H1 (cell line): ENCODE measurements around the gene RHOBTB1. TPM values are rescaled to one million over a fixed set of nuclear protein-coding genes. Genes with fewer than 3 reads are reported as not detected.
"Not testable (repeated sequence)": the region's sequence is repeated elsewhere in the genome, so short reads cannot be mapped to it uniquely, and the experiment has no call there.

ENCODE experiments used
- CTCF ChIA-PET: fragments of 300-600 bp; sonication (Branson Sonifier 250); formaldehyde crosslinking; loops from one replicate; lab custom pipeline; 2021; ENCODE audit not compliant: partially characterized antibody; lab: Charles Lee
- POLR2A ChIA-PET: fragments of 300-600 bp; sonication (Branson Sonifier 250); formaldehyde crosslinking; loops from one replicate; lab custom pipeline; 2021; ENCODE audit warnings: inconsistent platforms; ENCODE audit not compliant: partially characterized antibody; lab: Charles Lee
- DNase-seq, 2 experiments: peaks; one replicate each; pipeline versions ENCODE4 v3.0.0 to v3.0.0-alpha.2; 2010 to 2022; ENCODE audit warnings: low spot score in 2 of 2, low read depth in 1 of 2, mixed read lengths in 1 of 2
- FAIRE-seq: peaks from 2 replicates; lab custom pipeline; 2011; peaks lifted over from hg19 to GRCh38; lab: Jason Lieb, UNC
- H2AFZ ChIP-seq: 2 replicates; pipeline ENCODE4 v1.8.1; 2012; ENCODE audit warnings: low read length, inconsistent platforms
- H2AK5ac ChIP-seq: 2 replicates; pipeline ENCODE4 v1.6.1; 2013; ENCODE audit warnings: low read depth, low read length
- H2BK120ac ChIP-seq: replicated peaks from 2 replicates; pipeline ENCODE3; 2013; ENCODE audit warnings: low read depth, low read length, inconsistent platforms
- H2BK12ac ChIP-seq: 2 replicates; pipeline ENCODE4 v1.6.1; 2013; ENCODE audit warnings: low read depth, low read length
- H2BK15ac ChIP-seq: 2 replicates; pipeline ENCODE4 v1.6.1; 2013; ENCODE audit warnings: low read length
- H2BK20ac ChIP-seq: 2 replicates; pipeline ENCODE4 v1.6.1; 2013; ENCODE audit warnings: low read length
- H2BK5ac ChIP-seq: 2 replicates; pipeline ENCODE4 v1.6.1; 2013; ENCODE audit warnings: low read depth, low read length
- H3K14ac ChIP-seq: 2 replicates; pipeline ENCODE4 v1.6.1; 2013; ENCODE audit warnings: inconsistent platforms; ENCODE audit not compliant: insufficient read length
- H3K18ac ChIP-seq: 2 replicates; pipeline ENCODE4 v1.6.1; 2013; ENCODE audit warnings: low read length; ENCODE audit errors: extremely low read depth
- H3K23ac ChIP-seq: 2 replicates; pipeline ENCODE4 v1.6.1; 2013; ENCODE audit warnings: inconsistent platforms; ENCODE audit not compliant: insufficient read length
- H3K23me2 ChIP-seq: 2 replicates; pipeline ENCODE4 v1.6.1; 2013; ENCODE audit warnings: low read depth, low read length
- H3K27ac ChIP-seq: 2 replicates; pipeline ENCODE4 v1.6.1; 2011; ENCODE audit warnings: low read depth, low read length, inconsistent platforms
- H3K27me3 ChIP-seq, 4 experiments: replicated peaks in 1 of 4; 1 replicate in 1 of 4; 2 replicates in 3 of 4; pipeline versions ENCODE4 v1.6.1 to v1.8.1; 2011 to 2013; ENCODE audit warnings: low read length in 3 of 4, mild to moderate bottlenecking in 3 of 4, inconsistent platforms in 2 of 4, mixed read lengths in 2 of 4, moderate library complexity in 1 of 4; ENCODE audit not compliant: control insufficient read depth in 3 of 4, insufficient read depth in 3 of 4; ENCODE audit errors: extremely low read depth in 1 of 4
- H3K36me3 ChIP-seq, 4 experiments: 2 replicates each; pipeline versions ENCODE4 v1.6.1 to v1.8.1; 2011 to 2013; ENCODE audit warnings: mild to moderate bottlenecking in 4 of 4, low read length in 3 of 4, moderate library complexity in 2 of 4, control low read depth in 1 of 4, inconsistent platforms in 1 of 4; ENCODE audit not compliant: insufficient read depth in 4 of 4, control insufficient read depth in 2 of 4
- H3K4ac ChIP-seq: replicated peaks from 2 replicates; pipeline ENCODE3; 2013; ENCODE audit warnings: low read length, low read depth, mixed read lengths, inconsistent platforms; ENCODE audit not compliant: insufficient read length
- H3K4me1 ChIP-seq, 4 experiments: replicated peaks in 1 of 4; 1 replicate in 1 of 4; 2 replicates in 3 of 4; pipeline versions ENCODE4 v1.6.1 to v1.8.1; 2011 to 2013; ENCODE audit warnings: low read length in 3 of 4, inconsistent platforms in 2 of 4, mixed read lengths in 1 of 4; ENCODE audit not compliant: insufficient read depth in 4 of 4, control insufficient read depth in 3 of 4
- H3K4me2 ChIP-seq, 2 experiments: 2 replicates each; pipeline versions ENCODE4 v1.6.1 to v1.8.1; 2011 to 2013; ENCODE audit warnings: low read depth in 2 of 2, low read length in 2 of 2, control low read depth in 1 of 2, inconsistent platforms in 1 of 2, mild to moderate bottlenecking in 1 of 2; ENCODE audit not compliant: insufficient read depth in 1 of 2
- H3K4me3 ChIP-seq, 4 experiments: fragments of 200-600, 300-600 bp in 1 of 4; sonication (generic), shearing (Covaris generic), sonication (Bioruptor Twin) in 1 of 4; 2 replicates each; pipeline versions ENCODE4 v1.5.1 to v1.8.1; 2011 to 2016; ENCODE audit warnings: low read length in 4 of 4, low read depth in 3 of 4, control low read depth in 2 of 4, inconsistent platforms in 2 of 4, mild to moderate bottlenecking in 2 of 4, mixed read lengths in 1 of 4, moderate library complexity in 1 of 4; ENCODE audit not compliant: insufficient read depth in 2 of 4; ENCODE audit errors: extremely low read depth in 1 of 4
- H3K56ac ChIP-seq: replicated peaks from 2 replicates; pipeline ENCODE3; 2013; ENCODE audit warnings: low read depth, mild to moderate bottlenecking, mixed read lengths, low read length, inconsistent platforms; ENCODE audit not compliant: insufficient read length
- H3K79me1 ChIP-seq: 2 replicates; pipeline ENCODE4 v1.6.1; 2013; ENCODE audit warnings: low read depth, low read length, control low read depth
- H3K79me2 ChIP-seq, 2 experiments: 2 replicates each; pipeline versions ENCODE4 v1.6.1 to v1.8.1; 2012 to 2013; ENCODE audit warnings: low read length in 2 of 2, mild to moderate bottlenecking in 2 of 2, inconsistent platforms in 1 of 2; ENCODE audit not compliant: insufficient read depth in 2 of 2, control insufficient read depth in 1 of 2
- H3K9ac ChIP-seq, 4 experiments: replicated peaks in 1 of 4; 1 replicate in 1 of 4; 2 replicates in 3 of 4; pipeline versions ENCODE4 v1.6.1 to v1.8.1; 2011 to 2013; ENCODE audit warnings: low read depth in 3 of 4, low read length in 3 of 4, control low read depth in 2 of 4, mild to moderate bottlenecking in 2 of 4, moderate library complexity in 2 of 4, inconsistent platforms in 1 of 4; ENCODE audit errors: extremely low read depth in 1 of 4
- H3K9me3 ChIP-seq, 2 experiments: 2 replicates each; pipeline versions ENCODE4 v1.6.1 to v1.8.1; 2012 to 2013; ENCODE audit warnings: mild to moderate bottlenecking in 2 of 2, moderate library complexity in 2 of 2, control low read depth in 1 of 2, inconsistent platforms in 1 of 2, low read depth in 1 of 2, low read length in 1 of 2, mixed read lengths in 1 of 2; ENCODE audit not compliant: insufficient read depth in 2 of 2
- H4K20me1 ChIP-seq, 2 experiments: replicated peaks in 1 of 2; 2 replicates each; pipeline versions ENCODE3 to v1.8.1; 2011 to 2013; ENCODE audit warnings: inconsistent platforms in 2 of 2, low read length in 2 of 2, mild to moderate bottlenecking in 1 of 2; ENCODE audit not compliant: insufficient read depth in 2 of 2, control insufficient read depth in 1 of 2
- H4K5ac ChIP-seq: 2 replicates; pipeline ENCODE4 v1.6.1; 2013; ENCODE audit warnings: low read length, low read depth, mixed read lengths, inconsistent platforms; ENCODE audit not compliant: insufficient read length
- H4K8ac ChIP-seq: 2 replicates; pipeline ENCODE4 v1.8.0; 2013; ENCODE audit warnings: mild to moderate bottlenecking, moderate library complexity, low read length, inconsistent platforms; ENCODE audit not compliant: insufficient read depth; ENCODE audit errors: extremely low read depth
- H4K91ac ChIP-seq: replicated peaks from 2 replicates; pipeline ENCODE3; 2013; ENCODE audit warnings: low read length, mixed read lengths, inconsistent platforms; ENCODE audit not compliant: insufficient read length
- WGBS, 2 experiments: shearing (Covaris generic) in 1 of 2; methylation state at CpG; one replicate each; pipeline versions ENCODE4 v1.1.6 to v1.1.7; 2013 to 2015; ENCODE audit warnings: low lambda C conversion rate in 2 of 2, mixed read lengths in 2 of 2, inconsistent platforms in 1 of 2, low coverage in 1 of 2, missing lambda C conversion rate in 1 of 2; ENCODE audit not compliant: insufficient replicate concordance in 2 of 2, insufficient coverage in 1 of 2, insufficient read length in 1 of 2; ENCODE audit errors: extremely low coverage in 1 of 2, missing lambda C conversion rate in 1 of 2; 5-methylcytosine and 5-hydroxymethylcytosine counted together
- polyA plus RNA-seq, 7 experiments: library from polyadenylated mRNA; depleted of rRNA in 3 of 7; stranded (reverse) in 5 of 7; unstranded in 2 of 7; fragments of >200 nt in 5 of 7; fragments of 200-250 nt in 2 of 7; gene quantifications; 1 replicate in 5 of 7; 2 replicates in 1 of 7; 4 replicates in 1 of 7; pipeline versions ENCODE4 v1.2.1 to v1.2.3, GENCODE V29; 2011 to 2013; ENCODE audit warnings: missing spikeins in 2 of 7, mixed read lengths in 2 of 7
- total RNA-seq: library from RNA; stranded (reverse); fragmentation: NEBNext Ultra II Directional; extraction: Animal tissue kit (Norgen Biotek cat#: 25700); gene quantifications from 2 replicates; pipeline ENCODE4 v1.2.1, GENCODE V29; 2021

RHOBTB1 gene
- total and polyA plus RNA-seq, 2 of the 8 experiments (the other 6 are each of a cell fraction or from before 2014, with no cell fraction given) = 6.1 to 7.4 TPM

DNA sequence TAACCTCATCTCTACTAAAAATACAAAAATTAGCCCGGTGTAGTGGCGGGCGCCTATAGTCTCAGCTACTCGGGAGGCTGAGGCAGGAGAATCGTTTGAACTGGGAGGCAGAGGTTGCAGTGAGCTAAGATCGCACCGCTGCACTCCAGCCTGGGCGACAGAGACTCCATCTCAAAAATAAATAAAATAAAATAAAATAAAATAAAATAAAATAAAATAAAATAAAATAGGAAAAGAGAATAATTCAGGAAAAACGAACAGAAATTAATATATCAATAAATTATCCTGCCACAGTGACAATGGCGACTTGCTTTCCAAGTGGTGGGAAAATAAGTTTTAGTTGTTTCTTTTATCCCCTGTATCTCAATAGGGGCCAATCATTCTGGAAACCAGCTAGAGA is 102.8 kb downstream of the RHOBTB1 start:
- H2BK12ac ChIP-seq, H3K79me1 ChIP-seq, H3K79me2 ChIP-seq, H3K36me3 ChIP-seq, H3K23ac ChIP-seq, H4K8ac ChIP-seq, H3K9ac ChIP-seq, DNase-seq, H3K27ac ChIP-seq, H3K4me2 ChIP-seq, FAIRE-seq, H2BK5ac ChIP-seq, H2BK15ac ChIP-seq, H2AK5ac ChIP-seq, H3K4me3 ChIP-seq, H2BK120ac ChIP-seq, H4K20me1 ChIP-seq, H3K9me3 ChIP-seq, H3K4me1 ChIP-seq, H2AFZ ChIP-seq, H3K4ac ChIP-seq, H3K56ac ChIP-seq, H3K18ac ChIP-seq, H3K23me2 ChIP-seq, H3K27me3 ChIP-seq, H2BK20ac ChIP-seq, H4K91ac ChIP-seq, H4K5ac ChIP-seq, H3K14ac ChIP-seq: not testable (repeated sequence)
- WGBS, 2 experiments = 94% methylated on average over 10 of the region's 10 CpGs; no CpG with 5 or more reads in 1 of the 2 experiments
- CTCF ChIA-PET = interaction anchor here (0.6 to 0.9 kb wide), 2 partner anchors 21 to 629 kb away, joined by 3 read pairs; no protein-coding TSS in a partner anchor
- POLR2A ChIA-PET = interaction anchor here (0.7 kb wide), 1 partner anchor 197 kb away, joined by 3 read pairs; no protein-coding TSS in a partner anchor
